Ascending aorta (tissue), 2 donors: ENCODE results near the gene POU2F2. TPM values are rescaled to one million over a fixed set of nuclear protein-coding genes. Genes with fewer than 3 reads are reported as not detected.
"Not testable (repeated sequence)": the region's sequence is repeated elsewhere in the genome, so short reads cannot be mapped to it uniquely, and the experiment has no call there.

Experiments used
- DNase-seq, 2 donors: peaks; one replicate each; pipeline ENCODE4 v3.0.0-alpha.2; 2019; ENCODE audit warnings: low spot score in 2 of 2
- H3K27ac ChIP-seq, 2 donors: fragments of 200-600 bp; sonication (generic); one replicate each; pipeline ENCODE4 v1.5.1; 2016 to 2017; ENCODE audit warnings: mild to moderate bottlenecking in 1 of 2
- H3K27me3 ChIP-seq: fragments of 200-600 bp; sonication (generic); one replicate; pipeline ENCODE4 v1.5.1; 2017
- H3K36me3 ChIP-seq, 2 donors: fragments of 200-600 bp; sonication (generic); one replicate each; pipeline ENCODE4 v1.5.1; 2016
- H3K4me1 ChIP-seq, 2 donors: fragments of 200-600 bp; sonication (generic); one replicate each; pipeline ENCODE4 v1.5.1; 2016 to 2017; ENCODE audit warnings: mild to moderate bottlenecking in 1 of 2
- H3K4me3 ChIP-seq, 2 donors: fragments of 200-600 bp; sonication (generic); one replicate each; pipeline ENCODE4 v1.5.1; 2016 to 2017; ENCODE audit warnings: mild to moderate bottlenecking in 1 of 2
- H3K9me3 ChIP-seq, 2 donors: fragments of 200-600 bp; sonication (generic); one replicate each; pipeline ENCODE4 v1.5.1; 2016
- intact Hi-C: fragments of 100-400 bp; cut with DNase I; formaldehyde crosslinking; loops from one replicate; pipeline ENCODE4 v1.15.1; 2023
- total RNA-seq: library from RNA; depleted of rRNA; stranded (reverse); fragments of >200 nt; gene quantifications from one replicate; pipeline ENCODE4 v1.1.0, GENCODE V29; 2016
- TF ChIP-seq, protein P1 (sequence below), 3 experiments: fragments of 200-600 bp in 2 of 3; fragments of 450-650 bp in 1 of 3; sonication (generic) in 2 of 3; IDR thresholded peaks; one replicate each; pipeline ENCODE4 v1.5.1; 2016 to 2019; ENCODE audit warnings: antibody characterized with exemption in 3 of 3, mild to moderate bottlenecking in 1 of 3, moderate library complexity in 1 of 3

The POU2F2 gene
- total RNA-seq, 1 donor from 2014 or later: not detected

DNA sequence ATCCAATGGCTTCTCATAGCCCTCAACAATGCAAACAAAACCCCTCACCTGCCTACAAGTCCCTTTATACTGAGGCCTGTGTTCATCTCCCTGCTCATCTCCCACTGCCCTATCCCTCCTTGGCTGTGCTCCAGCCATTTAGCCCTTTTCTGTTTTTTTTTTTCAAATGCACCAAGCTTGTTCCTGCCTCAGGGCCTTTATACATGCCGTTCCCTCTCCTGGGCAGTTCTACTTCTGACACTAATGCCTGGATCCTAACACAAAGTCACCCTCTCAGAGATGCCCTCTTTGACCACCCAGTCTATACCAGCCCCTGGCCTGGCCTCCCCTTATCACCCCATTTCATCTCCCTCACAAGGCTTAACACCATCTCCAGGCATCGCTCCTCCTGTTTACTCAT lies 29.4 kb downstream of the POU2F2 start:
- no peaks in the 10 kb centered on the region for H3K27me3 ChIP-seq
- intact Hi-C loops: no loop called here
- TF ChIP-seq, protein P1, sequence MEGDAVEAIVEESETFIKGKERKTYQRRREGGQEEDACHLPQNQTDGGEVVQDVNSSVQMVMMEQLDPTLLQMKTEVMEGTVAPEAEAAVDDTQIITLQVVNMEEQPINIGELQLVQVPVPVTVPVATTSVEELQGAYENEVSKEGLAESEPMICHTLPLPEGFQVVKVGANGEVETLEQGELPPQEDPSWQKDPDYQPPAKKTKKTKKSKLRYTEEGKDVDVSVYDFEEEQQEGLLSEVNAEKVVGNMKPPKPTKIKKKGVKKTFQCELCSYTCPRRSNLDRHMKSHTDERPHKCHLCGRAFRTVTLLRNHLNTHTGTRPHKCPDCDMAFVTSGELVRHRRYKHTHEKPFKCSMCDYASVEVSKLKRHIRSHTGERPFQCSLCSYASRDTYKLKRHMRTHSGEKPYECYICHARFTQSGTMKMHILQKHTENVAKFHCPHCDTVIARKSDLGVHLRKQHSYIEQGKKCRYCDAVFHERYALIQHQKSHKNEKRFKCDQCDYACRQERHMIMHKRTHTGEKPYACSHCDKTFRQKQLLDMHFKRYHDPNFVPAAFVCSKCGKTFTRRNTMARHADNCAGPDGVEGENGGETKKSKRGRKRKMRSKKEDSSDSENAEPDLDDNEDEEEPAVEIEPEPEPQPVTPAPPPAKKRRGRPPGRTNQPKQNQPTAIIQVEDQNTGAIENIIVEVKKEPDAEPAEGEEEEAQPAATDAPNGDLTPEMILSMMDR (IDR thresholded peaks at IDR 0.05): no peak

DNA sequence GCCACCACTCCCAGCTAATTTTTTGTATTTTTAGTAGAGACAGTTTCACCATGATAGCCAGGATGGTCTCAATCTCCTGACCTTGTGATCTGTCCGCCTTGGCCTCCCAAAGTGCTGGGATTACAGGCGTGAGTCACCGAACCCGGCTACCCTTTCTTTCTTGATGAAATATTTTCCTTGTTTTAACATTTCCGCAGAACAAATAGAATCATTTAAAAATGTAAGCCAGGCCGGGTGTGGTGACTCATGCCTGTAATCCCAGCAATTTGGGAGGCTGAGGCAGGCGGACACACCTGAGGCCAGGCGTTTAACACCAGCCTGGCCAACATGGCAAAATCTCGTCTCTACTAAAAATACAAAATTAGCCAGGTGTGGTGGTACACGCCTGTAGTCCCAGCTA lies 32.0 kb downstream of the POU2F2 start:
- H3K36me3 ChIP-seq, H3K4me3 ChIP-seq, intact Hi-C loops, H3K27ac ChIP-seq, H3K4me1 ChIP-seq, H3K9me3 ChIP-seq, DNase-seq, H3K27me3 ChIP-seq: not testable (repeated sequence)

More for the DNA sequence above, 29.4 kb downstream of the POU2F2 start:
- H3K9me3 ChIP-seq: no peaks in the 10 kb centered on the region
- H3K36me3 ChIP-seq: no peaks in the 10 kb centered on the region
- DNase-seq: no peak
- H3K4me1 ChIP-seq: no peaks in the 10 kb centered on the region
- no peak overlapping the region for H3K27ac ChIP-seq
- no peak overlapping the region for H3K4me3 ChIP-seq

DNA sequence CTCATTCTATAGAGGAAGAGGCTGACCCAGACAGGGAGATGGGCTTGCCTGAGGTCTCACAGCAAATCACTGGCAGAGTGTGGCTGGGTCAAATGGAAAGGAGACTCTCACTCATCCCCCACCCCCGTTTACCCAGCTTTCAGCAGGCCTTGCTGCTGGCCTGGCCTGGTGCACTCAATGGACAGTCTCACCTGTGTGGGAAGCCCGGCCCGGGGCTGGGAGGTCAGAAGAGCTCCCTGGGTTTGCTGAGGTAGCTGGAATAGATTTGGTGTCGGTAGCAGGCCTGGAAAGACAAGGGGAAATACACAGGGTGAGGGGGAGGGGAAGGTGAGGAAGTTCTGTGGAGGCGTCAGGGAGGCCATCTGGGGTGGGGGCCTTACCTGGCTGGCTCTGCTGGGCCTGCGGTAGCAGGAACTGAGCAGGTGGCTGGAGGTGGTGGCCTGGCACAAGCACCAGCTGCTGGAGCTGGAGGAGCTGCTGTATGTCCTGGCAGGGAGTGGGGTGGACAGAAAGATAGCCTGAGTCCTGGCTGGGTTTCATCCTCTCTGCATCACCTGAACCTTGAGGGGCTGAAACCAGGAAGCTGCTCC lies 32.8 kb downstream of the POU2F2 start:
- H3K36me3 ChIP-seq: no peaks in the 10 kb centered on the region

DNA sequence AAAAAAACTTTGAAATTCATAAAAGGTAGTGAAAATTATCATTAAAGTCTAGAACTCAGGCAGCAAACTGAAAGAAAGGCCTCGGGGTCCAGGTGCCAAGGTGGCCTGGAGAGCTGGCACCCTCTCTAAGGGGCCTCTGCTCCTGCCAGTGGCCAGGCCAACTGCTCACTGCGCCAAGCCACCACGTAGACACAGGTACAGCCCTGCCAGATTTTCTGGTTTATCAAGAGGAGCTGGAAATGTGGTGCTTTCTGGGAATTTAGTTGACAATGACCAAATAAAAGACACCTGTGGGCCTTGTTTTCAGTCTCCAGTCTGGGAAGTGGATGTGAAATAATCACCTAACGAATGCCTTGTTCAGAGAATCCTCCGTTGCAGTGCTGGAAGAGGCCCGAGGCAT lies 33.5 kb downstream of the POU2F2 start:
- intact Hi-C loops: no loop called here

More for the DNA sequence above, 32.8 kb downstream of the POU2F2 start:
- Histone ChIP-seq H3K9me3 (no peaks in the 10 kb centered on the region), H3K4me3 (no peak overlapping the region), H3K27ac (no peak overlapping the region), H3K4me1 (no peaks in the 10 kb centered on the region), H3K27me3 (no peaks in the 10 kb centered on the region)
- intact Hi-C loops: no loop called here
- TF ChIP-seq, protein P1 (IDR thresholded peaks at IDR 0.05): no peak
- DNase-seq: no peak

DNA sequence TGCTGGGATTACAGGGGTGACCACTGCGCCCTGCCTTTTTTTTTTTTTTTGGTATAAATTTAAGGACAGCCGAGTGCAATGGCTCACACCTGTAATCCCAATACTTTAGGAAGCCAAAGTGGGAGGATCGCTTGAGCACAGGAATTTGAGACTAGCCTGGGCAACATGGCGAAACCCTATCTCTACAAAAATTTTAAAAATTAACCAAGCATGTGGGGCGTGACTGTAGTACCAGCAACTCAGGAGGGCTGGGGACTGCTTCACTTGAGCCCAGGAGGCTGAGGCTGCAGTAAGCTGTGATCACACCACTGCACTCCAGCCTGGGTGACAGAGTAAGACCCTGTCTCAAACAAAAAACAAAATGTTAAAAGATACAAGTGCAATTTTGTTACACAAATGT lies 34.8 kb downstream of the POU2F2 start:
- Histone ChIP-seq H3K4me3 (no peak overlapping the region), H3K36me3 (no peaks in the 10 kb centered on the region), H3K4me1 (no peaks in the 10 kb centered on the region), H3K27me3 (no peaks in the 10 kb centered on the region), H3K9me3 (no peaks in the 10 kb centered on the region), H3K27ac (no peak overlapping the region)
- intact Hi-C loops: no loop called here
- no peak for DNase-seq
- TF ChIP-seq, protein P1 (IDR thresholded peaks at IDR 0.05): no peak

More for the DNA sequence above, 33.5 kb downstream of the POU2F2 start:
- Histone ChIP-seq H3K27me3 (no peaks in the 10 kb centered on the region), H3K4me3 (no peak overlapping the region), H3K9me3 (no peaks in the 10 kb centered on the region), H3K4me1 (no peaks in the 10 kb centered on the region), H3K27ac (no peak overlapping the region), H3K36me3 (no peaks in the 10 kb centered on the region)
- no peak for DNase-seq
- TF ChIP-seq, protein P1 (IDR thresholded peaks at IDR 0.05): no peak

DNA sequence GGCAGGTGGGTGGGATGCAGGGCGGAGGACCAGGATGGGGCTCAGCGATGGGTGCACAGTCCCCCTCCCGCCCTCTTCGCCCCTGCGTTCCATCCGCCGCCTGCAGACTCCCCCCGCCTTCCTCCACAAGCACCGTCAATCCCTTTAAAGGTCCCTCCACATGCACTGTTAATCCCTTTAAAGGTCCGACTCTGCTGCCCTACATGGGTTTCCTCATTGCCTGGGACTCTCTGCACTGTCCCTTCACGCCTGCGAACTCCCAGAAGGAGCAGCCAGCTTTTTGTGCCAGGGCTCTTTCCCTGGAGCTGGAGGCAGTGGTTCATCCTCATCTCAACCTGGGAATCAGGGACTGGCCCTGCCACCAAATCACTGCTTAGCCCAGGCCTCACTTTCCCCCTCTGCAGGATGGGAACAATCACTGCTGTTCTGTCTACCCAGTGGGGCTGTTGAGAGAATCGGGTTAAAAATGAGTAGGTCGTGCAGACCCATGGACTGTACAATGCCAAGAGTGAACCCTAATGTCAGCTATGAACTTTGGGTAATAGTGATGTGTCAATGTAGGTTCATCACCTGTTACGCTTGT lies 35.9 kb downstream of the POU2F2 start:
- Histone ChIP-seq H3K36me3 (no peaks in the 10 kb centered on the region), H3K9me3 (no peaks in the 10 kb centered on the region), H3K4me3 (no peak overlapping the region), H3K27me3 (no peaks in the 10 kb centered on the region), H3K4me1 (no peaks in the 10 kb centered on the region), H3K27ac (no peak overlapping the region)
- TF ChIP-seq, protein P1 (IDR thresholded peaks at IDR 0.05): no peak
- intact Hi-C loops: no loop called here
- DNase-seq: no peak
